PC-9 (cell line): ENCODE measurements around the gene JMJD1C. TPM values are rescaled to one million over a fixed set of nuclear protein-coding genes. Genes with fewer than 3 reads are reported as not detected.

ENCODE experiments used
- BruUV-seq: library from RNA; stranded (reverse); fragments of 400-500 nt; replicated peaks from 2 replicates; lab custom pipeline; 2021; lab: Mats Ljungman, UMichigan
- CTCF ChIA-PET: fragments of 300-600 bp; sonication (Branson Sonifier 250); formaldehyde crosslinking; loops from one replicate; lab custom pipeline; 2022; ENCODE audit warnings: antibody characterized with exemption; lab: Charles Lee
- POLR2A ChIA-PET: fragments of 300-600 bp; sonication (Branson Sonifier 250); formaldehyde crosslinking; loops from one replicate; lab custom pipeline; 2022; ENCODE audit warnings: antibody characterized with exemption; ENCODE audit not compliant: unreplicated experiment; lab: Charles Lee
- DNase-seq, 2 experiments: peaks; one replicate each; pipeline versions ENCODE4 v3.0.0 to v3.0.0-alpha.2; 2015 to 2022; ENCODE audit warnings: mixed read lengths in 1 of 2
- H2AFZ ChIP-seq: fragments of 200-600 bp; sonication (generic); 2 replicates; pipeline ENCODE4 v1.8.1; 2017; ENCODE audit warnings: antibody characterized with exemption
- H3F3A ChIP-seq: fragments of 200-600 bp; sonication (generic); 2 replicates; pipeline ENCODE4 v1.8.1; 2017; ENCODE audit warnings: antibody characterized with exemption, mild to moderate bottlenecking, low read depth; ENCODE audit not compliant: insufficient read depth
- H3K27ac ChIP-seq: fragments of 200-600 bp; sonication (generic); 2 replicates; pipeline ENCODE4 v1.6.1; 2016; ENCODE audit warnings: mixed run types
- H3K27me3 ChIP-seq: fragments of 200-600 bp; sonication (generic); 2 replicates; pipeline ENCODE4 v1.6.1; 2016; ENCODE audit warnings: low read depth, mixed run types; ENCODE audit not compliant: insufficient read depth
- H3K36me3 ChIP-seq: fragments of 200-600 bp; sonication (generic); 2 replicates; pipeline ENCODE4 v1.6.1; 2016; ENCODE audit warnings: low read depth, mixed run types
- H3K4me1 ChIP-seq: fragments of 200-600 bp; sonication (generic); replicated peaks from 2 replicates; pipeline ENCODE4 v1.6.1; 2016; ENCODE audit warnings: mixed run types; ENCODE audit not compliant: insufficient read depth
- H3K4me2 ChIP-seq: fragments of 200-600 bp; sonication (generic); 2 replicates; pipeline ENCODE4 v1.6.1; 2017; ENCODE audit warnings: mixed run types
- H3K4me3 ChIP-seq: fragments of 200-600 bp; sonication (generic); 2 replicates; pipeline ENCODE4 v1.6.1; 2016; ENCODE audit warnings: mixed run types
- H3K79me2 ChIP-seq: fragments of 200-600 bp; sonication (generic); 2 replicates; pipeline ENCODE4 v1.6.1; 2017; ENCODE audit warnings: low read depth, mixed run types
- H3K9me2 ChIP-seq: fragments of 200-600 bp; sonication (generic); 2 replicates; pipeline ENCODE4 v1.8.1; 2017; ENCODE audit warnings: mild to moderate bottlenecking; ENCODE audit not compliant: insufficient read depth
- H3K9me3 ChIP-seq: fragments of 200-600 bp; sonication (generic); 2 replicates; pipeline ENCODE4 v1.8.1; 2016; ENCODE audit warnings: low read depth; ENCODE audit not compliant: insufficient read depth
- H4K20me1 ChIP-seq: fragments of 200-600 bp; sonication (generic); 2 replicates; pipeline ENCODE4 v1.8.1; 2017; ENCODE audit not compliant: insufficient read depth
- EZH2 ChIP-seq: fragments of 200-600 bp; sonication (generic); IDR thresholded peaks from 2 replicates; pipeline ENCODE4 v1.8.0; 2017; ENCODE audit warnings: antibody characterized with exemption, low read depth
- intact Hi-C: fragments of 100-400 bp; cut with micrococcal nuclease; formaldehyde crosslinking; loops from one replicate; pipeline ENCODE4 v1.10.0; 2022; ENCODE audit not compliant: unreplicated experiment
- total RNA-seq: library from RNA; stranded (reverse); gene quantifications from 2 replicates; pipeline ENCODE4 v1.2.3, GENCODE V29; 2021
- TF ChIP-seq, protein P1 (sequence below): fragments of 200-600 bp; sonication (generic); conservative IDR thresholded peaks from 2 replicates; pipeline ENCODE4 v1.6.1; 2017; ENCODE audit warnings: mixed run types, antibody characterized with exemption, mild to moderate bottlenecking, moderate library complexity

The JMJD1C gene
- total RNA-seq, 1 experiment from 2014 or later = 78.7 TPM

DNA sequence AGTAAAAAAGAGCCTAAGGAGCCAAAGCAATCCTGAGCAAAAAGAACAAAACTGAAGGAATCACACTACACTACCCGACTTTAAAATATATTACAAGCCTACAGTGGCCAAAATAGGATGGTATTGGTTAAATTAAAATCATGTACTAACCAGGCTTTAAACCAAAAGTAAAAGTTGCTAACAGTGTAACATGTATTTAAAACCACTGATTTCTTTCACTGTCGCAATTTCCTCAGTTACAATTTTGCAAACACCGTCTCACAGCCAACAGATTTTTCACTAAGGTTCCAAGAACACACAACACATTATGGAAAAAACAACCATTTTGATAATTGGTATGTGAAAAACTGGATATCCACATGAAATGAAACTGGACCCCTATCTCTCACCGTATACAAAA lies 74.0 kb downstream of the JMJD1C start:
- Histone ChIP-seq H3K4me1 (no peaks in the 10 kb centered on the region), H3K9me2 (no peaks in the 10 kb centered on the region), H2AFZ (no peak overlapping the region), H3K79me2 (peaks cover 51% of the 10 kb centered on the region), H3K36me3 (no peaks in the 10 kb centered on the region), H3K27ac (no peak overlapping the region), H4K20me1 (no peaks in the 10 kb centered on the region; the same call in 1 of the 2 replicates), H3F3A (no peaks in the 10 kb centered on the region; the same call in 1 of the 2 replicates), H3K9me3 (no peaks in the 10 kb centered on the region), H3K4me3 (no peak overlapping the region), H3K27me3 (no peaks in the 10 kb centered on the region), H3K4me2 (no peak overlapping the region)
- DNase-seq = no peak
- ChIA-PET CTCF (no interaction called here), POLR2A (no interaction called here)
- BruUV-seq = no TSS peak
- TF ChIP-seq, protein P1, sequence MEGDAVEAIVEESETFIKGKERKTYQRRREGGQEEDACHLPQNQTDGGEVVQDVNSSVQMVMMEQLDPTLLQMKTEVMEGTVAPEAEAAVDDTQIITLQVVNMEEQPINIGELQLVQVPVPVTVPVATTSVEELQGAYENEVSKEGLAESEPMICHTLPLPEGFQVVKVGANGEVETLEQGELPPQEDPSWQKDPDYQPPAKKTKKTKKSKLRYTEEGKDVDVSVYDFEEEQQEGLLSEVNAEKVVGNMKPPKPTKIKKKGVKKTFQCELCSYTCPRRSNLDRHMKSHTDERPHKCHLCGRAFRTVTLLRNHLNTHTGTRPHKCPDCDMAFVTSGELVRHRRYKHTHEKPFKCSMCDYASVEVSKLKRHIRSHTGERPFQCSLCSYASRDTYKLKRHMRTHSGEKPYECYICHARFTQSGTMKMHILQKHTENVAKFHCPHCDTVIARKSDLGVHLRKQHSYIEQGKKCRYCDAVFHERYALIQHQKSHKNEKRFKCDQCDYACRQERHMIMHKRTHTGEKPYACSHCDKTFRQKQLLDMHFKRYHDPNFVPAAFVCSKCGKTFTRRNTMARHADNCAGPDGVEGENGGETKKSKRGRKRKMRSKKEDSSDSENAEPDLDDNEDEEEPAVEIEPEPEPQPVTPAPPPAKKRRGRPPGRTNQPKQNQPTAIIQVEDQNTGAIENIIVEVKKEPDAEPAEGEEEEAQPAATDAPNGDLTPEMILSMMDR = no peak
- no peak for TF ChIP-seq EZH2
- intact Hi-C loops = no loop called here

DNA sequence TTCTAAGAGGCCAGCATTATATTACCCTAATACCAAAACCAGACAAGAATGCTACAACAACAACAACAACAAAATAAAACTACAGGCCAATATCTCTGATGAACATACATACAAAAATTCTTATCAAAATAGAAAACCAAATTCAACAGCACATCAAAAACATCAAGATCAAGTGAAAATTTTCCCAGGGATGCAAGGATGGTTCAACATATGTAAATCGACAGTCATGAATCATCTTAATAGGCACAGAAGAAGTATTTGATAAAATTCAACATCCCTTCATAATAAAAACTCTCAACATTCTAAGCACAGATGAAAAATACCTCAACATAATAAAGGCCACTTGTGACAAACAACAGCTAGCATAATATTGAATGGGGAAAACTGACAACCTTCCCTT lies 75.3 kb downstream of the JMJD1C start:
- Histone ChIP-seq H3K9me3 (no peaks in the 10 kb centered on the region), H3K36me3 (no peaks in the 10 kb centered on the region), H3K4me3 (no peak overlapping the region), H3F3A (no peaks in the 10 kb centered on the region; the same call in 1 of the 2 replicates), H4K20me1 (no peaks in the 10 kb centered on the region; the same call in 1 of the 2 replicates), H2AFZ (no peak overlapping the region), H3K27me3 (no peaks in the 10 kb centered on the region), H3K4me2 (no peak overlapping the region), H3K79me2 (peaks cover 52% of the 10 kb centered on the region), H3K27ac (no peak overlapping the region), H3K9me2 (no peaks in the 10 kb centered on the region), H3K4me1 (no peaks in the 10 kb centered on the region)
- TF ChIP-seq EZH2 = no peak
- TF ChIP-seq, protein P1 = no peak
- intact Hi-C loops = no loop called here
- DNase-seq = no peak
- no TSS peak for BruUV-seq
- ChIA-PET CTCF (no interaction called here), POLR2A (no interaction called here)

DNA sequence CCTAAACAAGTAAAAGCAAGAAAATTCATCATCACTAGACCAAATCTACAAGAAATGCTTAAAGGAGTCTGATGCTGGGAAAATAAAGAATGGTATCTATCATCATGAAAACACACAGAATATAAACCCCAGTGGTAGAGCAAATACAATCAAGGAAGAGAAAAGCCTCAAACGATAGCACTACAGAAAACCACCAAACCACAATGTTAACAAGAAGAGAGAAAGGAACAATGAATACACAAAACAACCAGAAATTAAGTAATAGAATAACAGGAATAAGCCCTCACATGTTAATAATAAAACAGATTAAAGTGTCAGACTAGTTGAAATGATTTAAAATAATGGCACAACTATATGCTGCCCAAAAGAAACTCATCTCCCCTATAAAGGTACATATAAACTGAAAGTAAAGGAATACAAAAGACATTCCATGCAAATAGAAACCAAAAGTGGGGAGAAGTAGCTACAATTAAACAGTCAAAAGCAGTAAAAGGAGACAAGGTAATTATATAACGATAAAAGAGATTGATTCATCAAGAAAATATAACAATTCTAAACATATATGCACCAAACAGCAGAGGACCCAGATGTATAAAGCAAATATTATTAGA lies 77.3 kb downstream of the JMJD1C start:
- DNase-seq = no peak
- H2AFZ ChIP-seq = no peak overlapping the region
- CTCF ChIA-PET = no interaction called here
- H3K9me2 ChIP-seq = no peaks in the 10 kb centered on the region
- no peak overlapping the region for H3K4me2 ChIP-seq
- intact Hi-C loops = no loop called here
- no peak for TF ChIP-seq EZH2
- TF ChIP-seq, protein P1 = no peak
- POLR2A ChIA-PET = interaction anchor here (0.6 kb wide), 1 partner anchor 1120 kb away, joined by 4 read pairs; the partner anchor contains the start of gene RTKN2
- no peak overlapping the region for H3K27ac ChIP-seq
- H3K9me3 ChIP-seq = no peaks in the 10 kb centered on the region
- no peaks in the 10 kb centered on the region for H3K4me1 ChIP-seq
- no peaks in the 10 kb centered on the region for H3K36me3 ChIP-seq
- peaks cover 50% of the 10 kb centered on the region for H3K79me2 ChIP-seq
- no peaks in the 10 kb centered on the region; the same call in 1 of the 2 replicates for H4K20me1 ChIP-seq
- H3K27me3 ChIP-seq = no peaks in the 10 kb centered on the region
- no TSS peak for BruUV-seq
- no peak overlapping the region for H3K4me3 ChIP-seq
- no peaks in the 10 kb centered on the region; the same call in 1 of the 2 replicates for H3F3A ChIP-seq
